HG02571 (cell line): ENCODE results near the gene RBBP9.
A peak's percentile ranks its signal among the peaks of the same experiment; 100 is the strongest.
"Not testable (repeated sequence)": the region's sequence is repeated elsewhere in the genome, so short reads cannot be mapped to it uniquely, and the experiment has no call there.

Source experiments
- ATAC-seq: cut with Tn5 transposase; IDR thresholded peaks from one replicate; pipeline ENCODE4 v1.9.1; 2021; ENCODE audit warnings: mild to moderate bottlenecking, moderate library complexity; ENCODE audit not compliant: unreplicated experiment

RBBP9 gene

DNA sequence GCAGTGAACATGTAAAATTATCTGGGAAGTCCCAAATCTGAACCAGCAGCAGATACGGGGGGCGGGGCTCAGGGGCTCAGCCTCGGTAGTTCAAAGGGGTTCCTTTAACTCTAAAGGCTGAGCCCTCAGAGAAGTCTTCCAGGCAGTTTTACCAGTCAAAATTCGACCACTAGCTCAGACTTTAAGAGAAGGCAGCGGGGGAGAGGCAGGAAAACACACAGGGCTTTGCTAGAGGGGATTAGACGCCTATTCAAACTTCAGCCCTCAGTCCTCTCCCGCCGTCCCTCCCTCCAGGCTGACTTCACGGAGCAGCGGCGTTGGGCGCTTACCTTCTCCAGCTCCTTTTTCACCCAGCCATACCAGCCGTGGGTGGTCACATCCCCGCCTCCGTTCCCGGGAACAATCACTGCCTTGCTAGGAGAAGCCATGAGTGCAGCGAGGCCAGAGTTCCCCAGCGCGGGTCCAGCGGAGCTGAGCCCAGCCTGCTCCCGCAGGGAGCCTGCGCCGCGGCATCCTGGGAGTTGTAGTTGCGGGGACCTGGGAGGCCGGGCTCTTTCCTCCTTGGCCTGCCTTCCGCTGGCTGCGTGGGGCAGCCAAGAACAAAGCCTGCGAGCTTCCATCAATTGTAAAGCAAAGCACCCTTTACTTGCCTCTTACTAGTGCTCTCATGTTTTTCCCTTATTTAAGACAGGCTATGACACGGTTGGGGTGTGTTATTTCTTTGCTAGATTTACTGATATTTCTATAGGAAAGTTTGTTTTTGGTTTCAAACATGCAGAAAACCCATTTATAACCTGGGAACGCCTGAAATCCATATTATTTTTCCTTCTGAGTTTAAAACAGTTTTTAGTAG lies at the start of gene RBBP9:
TSS of gene RBBP9 (minus strand) at position 486 of the 853 bp plus-strand sequence. CDS start at position 428, 58 bp downstream.
- peak; percentile 92 for ATAC-seq

DNA sequence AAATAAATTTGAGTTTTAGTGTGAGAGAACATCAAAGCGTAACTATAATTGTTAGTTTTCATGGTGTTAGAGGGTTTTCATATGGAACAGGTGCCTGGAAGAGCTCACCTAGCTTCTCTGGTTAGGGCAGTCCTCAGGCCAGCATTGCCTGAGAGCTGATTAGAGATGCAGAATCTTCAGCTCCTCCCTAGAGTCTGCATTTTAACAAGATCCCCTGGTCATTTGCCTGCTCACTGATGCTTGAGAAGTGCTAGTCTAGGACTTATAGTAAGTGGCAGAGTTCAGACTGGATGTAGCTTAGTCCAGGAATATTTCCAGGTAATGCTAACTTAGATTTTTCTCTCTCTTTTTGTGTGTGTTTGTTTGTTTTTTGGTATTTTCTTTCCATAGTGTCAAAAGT lies 48.5 kb upstream of the RBBP9 start:
- ATAC-seq = no peak

DNA sequence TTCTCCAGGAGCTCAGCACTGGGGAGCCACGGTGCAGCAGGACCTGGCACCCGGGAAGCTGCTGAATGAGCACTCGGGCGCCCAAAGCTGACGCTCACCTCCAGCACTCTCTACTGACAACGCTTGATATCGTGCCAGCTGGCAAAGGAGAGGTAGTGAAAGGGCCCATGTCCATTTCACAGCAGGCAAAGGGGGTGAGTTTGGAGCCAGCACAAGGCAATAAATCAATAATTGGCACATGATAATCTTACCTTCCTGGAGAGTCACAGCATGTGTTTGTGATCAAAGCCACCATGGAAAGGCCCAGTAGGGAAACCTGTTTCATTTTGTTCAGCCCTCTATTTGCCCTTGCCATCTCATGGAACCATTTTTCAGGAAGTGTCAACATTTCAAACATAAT lies 46.9 kb upstream of the RBBP9 start:
- no peak for ATAC-seq

DNA sequence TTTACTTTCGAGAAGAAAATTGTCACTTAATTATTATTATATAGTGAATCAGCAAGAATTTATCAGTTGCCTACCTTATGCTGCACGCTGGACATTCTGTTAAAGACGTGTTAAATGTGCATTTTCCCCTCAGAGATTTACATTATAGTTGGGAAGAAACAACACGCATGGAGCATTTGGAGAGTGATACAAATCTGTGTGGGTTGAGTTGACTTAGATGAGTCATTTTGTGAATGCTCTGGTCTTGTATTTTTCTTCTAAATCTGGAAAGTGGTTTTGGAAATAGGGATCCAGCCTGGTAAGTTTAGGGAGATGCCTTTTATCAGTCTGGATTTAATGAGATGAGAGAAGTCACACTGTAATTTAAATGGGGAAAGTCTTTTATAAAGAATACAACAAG lies 46.2 kb upstream of the RBBP9 start:
- ATAC-seq = no peak

DNA sequence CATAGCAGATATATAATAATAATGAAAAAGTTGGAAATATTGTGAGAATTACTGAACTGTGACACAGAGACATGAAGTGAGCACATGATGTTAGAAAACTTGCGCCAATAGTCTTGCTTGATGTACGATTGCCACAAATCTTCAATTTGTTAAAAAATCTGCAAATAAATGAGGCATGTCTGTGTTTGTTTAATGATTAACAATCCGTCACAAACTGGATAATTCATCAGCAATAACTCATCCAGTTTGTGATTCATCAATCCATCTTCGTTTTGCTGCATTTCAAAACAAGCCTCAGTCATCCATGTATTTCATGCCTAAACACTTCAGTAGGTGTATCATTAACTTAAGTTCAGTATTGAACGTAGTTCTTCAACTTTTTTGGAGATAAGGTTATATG lies 44.7 kb upstream of the RBBP9 start:
- ATAC-seq = no peak

DNA sequence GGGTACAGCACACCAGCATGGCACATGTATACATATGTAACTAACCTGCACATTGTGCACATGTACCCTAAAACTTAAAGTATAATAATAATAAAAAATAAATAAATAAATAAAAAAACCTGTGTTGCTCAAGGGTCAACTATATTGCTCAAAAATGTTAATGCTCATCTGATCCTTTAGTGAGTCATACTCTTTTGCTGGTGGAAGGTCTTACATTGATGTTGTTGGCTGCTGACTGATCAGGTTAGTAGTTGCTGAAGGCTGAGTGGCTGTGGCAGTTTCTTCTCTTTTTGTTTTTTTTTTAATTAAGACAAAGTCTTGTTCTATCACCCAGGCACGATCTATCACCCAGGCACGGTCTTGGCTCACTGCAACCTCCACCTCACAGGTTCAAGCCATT lies 40.6 kb upstream of the RBBP9 start:
- no peak for ATAC-seq

DNA sequence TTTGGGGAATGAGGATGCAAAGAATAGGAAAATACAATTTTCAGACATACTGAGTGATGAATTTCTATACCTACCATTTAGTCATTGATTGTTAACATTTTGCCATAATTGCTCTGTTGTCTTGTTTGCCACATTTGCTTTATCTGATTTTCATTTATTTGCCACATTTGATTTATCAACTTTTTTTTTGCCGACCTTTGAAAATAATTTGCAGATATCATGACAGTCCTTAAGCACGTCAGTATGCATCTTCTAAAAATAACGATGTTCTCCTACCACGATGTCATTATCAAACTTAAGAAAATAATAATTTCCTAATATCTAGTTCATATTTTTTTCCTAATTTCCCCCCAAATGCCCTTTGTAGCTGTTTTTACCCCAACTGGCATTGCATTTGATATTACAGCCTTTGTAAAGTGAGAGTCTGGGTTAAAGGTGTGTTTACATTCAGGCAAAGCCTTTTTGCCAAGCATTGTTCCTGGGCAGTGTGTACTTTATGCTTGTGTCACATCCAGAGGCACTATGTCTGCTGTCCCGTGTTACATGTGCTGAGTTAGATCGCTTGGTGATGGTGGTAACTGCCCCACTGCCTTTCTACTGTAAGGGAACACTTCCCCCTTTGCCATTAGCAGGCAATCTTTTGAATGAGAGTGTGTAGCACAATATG lies 37.1 kb upstream of the RBBP9 start:
- ATAC-seq = no peak

DNA sequence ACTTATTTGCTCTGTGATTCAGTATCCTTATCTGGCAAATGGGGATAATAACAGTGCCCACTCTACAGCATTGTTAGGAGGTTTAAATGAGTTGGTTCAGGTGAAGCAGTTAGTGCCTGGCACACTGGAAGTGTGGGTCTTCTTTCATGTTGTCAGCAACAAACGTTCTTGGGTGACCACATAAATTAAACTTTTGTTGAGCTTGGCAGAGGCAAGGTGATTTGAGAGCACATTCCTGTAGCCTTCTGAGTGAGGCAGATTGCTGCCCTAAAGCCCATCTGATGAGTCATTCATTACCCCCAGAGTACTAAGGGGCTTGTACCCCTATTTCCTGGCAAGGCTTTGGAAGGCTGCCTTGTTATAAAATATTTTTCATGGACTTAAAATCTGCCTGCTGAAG lies 36.5 kb upstream of the RBBP9 start:
- no peak for ATAC-seq

DNA sequence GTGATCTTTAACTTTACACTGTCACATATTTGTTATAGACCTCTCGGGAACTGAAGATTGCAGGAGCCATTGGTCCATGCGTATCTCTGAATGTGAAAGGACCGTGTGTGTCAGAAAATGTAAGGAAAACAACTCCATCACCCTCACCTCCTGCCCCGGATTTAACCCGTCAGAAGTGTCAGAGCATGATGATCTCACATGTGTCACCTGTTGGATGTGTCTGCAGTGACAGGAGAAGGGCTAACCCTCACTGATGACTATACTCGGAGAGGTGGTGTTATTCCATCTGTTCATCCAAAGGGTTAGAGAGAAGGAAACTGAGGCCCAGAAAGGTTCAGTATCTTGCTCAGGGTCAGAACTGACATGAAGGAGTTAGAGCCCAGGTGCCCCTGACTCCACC lies 35.6 kb upstream of the RBBP9 start:
- no peak for ATAC-seq

DNA sequence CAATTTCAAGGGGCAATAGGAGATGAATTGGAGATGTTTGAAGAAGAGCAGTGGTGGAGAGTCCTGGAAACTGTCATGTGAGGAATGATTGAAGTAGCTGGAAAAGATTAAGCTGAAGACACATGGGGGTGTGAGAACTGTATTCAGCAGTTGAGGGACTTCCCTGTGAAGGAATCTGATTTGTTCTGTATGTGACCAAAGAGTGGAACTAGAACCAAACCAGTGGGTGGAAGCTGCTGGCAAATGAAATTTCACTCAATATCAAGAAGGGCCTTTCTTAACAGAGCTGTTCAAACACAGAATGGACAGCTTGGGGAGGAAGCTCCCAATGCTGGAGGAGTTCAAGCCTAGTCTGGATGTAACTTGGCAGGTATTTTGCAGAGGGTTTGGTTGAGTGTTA lies 32.0 kb upstream of the RBBP9 start:
- no peak for ATAC-seq

DNA sequence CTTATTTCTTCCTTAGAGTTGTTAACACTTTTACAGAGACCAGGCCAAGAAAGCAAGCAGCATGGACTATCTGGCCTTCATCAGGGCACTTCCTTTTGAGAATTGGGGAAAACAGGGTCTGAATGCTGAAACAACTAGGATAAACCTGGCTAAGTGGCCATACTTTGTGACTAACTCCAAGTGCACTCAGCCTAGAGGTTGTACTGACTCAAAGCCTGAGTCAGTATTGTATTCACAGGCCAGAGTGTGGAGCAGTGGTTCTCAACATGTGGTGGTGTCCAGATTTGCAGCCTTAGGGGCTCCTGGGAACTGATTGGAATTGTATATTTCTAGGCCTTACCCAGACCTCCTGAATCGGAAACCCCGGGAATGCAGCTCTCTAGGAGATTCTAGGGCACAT lies 30.8 kb upstream of the RBBP9 start:
- no peak for ATAC-seq

DNA sequence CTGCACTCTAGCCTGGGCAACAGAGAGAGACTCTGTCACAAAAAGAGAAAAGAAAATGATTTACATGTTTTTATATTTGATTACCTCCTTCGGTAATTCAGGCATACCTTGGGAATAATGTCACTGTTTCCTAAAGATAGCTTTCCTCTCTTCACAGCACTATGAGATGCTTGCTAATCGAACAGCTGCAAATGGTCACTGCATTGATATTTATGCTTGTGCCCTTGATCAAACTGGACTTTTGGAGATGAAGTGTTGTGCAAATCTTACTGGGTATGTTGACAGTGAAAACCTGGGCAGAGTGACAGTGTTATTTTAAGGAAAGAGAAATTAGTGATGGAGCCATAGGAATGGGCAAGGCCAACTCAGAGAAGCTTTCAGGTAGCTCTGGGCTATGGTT lies 30.3 kb upstream of the RBBP9 start:
- no peak for ATAC-seq

DNA sequence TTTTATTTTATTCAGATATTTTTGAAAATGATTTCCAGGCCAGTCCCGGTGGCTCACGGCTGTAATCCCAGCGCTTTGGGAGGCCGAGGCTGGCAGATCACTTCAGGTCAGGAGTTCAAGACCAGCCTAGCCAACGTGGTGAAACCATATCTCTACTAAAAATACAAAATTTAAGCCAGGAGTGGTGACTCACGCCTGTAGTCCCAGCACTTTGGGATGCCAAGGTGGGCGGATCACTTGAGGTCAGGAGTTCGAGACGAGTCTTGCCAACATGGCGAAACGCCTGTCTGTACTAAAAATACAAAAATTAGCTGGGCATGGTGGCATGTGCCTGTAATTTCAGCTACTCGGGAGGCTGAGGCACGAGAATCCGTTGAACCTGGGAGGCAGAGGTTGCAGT lies 29.7 kb upstream of the RBBP9 start:
- not testable (repeated sequence) for ATAC-seq

DNA sequence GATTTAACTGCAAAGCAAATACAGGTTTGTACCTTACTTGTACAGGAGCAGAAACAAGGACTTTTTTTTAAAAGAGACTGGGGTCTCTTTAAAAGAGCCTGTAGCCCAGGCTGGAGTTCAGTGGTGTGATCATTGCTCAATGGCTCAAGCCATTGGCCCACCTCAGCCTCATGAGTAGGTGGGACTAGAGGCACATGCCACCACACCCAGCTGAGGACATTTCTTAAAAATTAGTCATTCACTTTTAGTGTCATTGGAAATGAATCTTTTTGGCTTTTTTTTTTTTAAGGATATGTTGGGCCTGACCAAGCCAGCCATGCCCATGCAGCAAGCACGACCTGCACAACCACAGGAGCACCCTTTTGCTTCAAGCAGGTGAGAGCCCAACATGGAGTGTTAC lies 27.6 kb upstream of the RBBP9 start:
- ATAC-seq = no peak

DNA sequence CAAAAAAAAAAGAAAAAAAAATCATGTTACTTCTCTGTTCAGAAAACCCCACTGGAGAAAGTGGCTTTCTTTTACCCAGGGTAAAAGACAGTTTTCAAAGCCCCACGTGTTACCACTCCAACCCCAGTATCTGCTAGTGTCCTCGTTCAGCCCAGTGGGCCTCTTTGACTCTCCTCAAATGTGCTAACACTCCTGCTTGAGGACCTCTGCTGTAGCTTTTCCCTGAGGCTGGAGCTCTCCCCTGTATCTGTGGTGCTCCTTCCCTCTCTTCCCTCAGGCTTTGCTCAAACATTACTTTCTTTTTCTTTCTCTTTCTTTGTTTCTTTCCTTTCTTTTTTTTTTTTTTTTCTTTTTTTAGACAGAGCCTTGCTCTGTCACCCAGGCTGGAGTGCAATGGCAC lies 26.0 kb upstream of the RBBP9 start:
- no peak for ATAC-seq

DNA sequence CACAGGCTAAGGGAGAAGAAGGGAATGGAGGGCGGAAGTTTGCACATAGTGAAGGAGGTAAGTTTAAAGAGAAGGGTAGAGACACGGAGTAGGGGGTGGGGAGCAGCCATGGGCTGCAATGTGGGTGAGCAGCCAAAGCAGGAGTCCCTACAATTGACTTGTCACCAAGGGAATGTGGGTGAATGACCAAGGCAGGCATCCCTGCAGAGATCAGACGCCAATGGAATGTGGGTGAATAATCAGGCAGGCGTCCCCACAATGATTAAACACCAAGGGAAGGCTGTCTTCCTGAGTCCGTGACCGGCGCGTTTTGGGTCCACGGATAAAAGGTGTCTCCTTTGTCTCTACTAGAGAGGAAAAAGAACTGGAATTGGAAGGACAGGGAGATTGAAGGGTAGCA lies 25.0 kb upstream of the RBBP9 start:
- ATAC-seq = not testable (repeated sequence)

DNA sequence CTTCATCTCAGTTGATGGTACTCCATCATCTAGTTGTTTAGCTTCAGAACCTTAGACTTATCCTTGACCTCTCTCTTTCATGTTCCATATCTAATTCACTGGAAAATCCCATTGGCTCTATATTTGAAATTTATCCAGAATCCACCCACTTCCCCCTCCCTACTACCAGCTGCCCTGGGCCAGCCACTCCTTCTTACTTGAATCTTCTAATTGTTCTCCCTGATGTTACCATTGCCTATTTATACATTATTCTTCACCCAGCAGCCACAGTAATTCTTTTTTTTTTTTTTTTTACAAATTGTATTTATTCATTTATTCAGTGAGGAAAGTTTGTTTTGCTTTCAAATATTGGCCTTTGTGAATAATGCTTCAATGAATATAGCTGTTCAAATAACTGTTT lies 18.9 kb upstream of the RBBP9 start:
- ATAC-seq = no peak

DNA sequence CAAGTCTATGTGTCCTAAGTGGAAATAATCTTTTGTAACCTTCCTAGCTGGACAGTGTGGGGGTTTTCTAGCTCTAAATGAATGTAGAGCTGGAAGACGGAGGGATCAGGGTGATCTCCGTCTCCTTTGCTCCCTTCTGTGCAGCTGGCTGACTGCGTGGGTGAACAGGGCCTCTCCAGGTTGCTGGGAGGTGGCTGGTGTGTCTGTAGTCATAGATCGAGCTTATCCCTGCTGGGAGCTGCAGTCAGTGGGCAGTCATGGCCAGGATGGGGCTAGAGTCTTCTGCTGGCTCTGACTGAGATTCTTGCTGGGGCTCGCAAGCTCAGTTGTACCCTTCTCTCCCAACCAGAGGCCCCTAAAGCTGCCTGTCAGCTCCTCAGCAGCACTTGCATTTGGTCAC lies 17.1 kb upstream of the RBBP9 start:
- no peak for ATAC-seq

DNA sequence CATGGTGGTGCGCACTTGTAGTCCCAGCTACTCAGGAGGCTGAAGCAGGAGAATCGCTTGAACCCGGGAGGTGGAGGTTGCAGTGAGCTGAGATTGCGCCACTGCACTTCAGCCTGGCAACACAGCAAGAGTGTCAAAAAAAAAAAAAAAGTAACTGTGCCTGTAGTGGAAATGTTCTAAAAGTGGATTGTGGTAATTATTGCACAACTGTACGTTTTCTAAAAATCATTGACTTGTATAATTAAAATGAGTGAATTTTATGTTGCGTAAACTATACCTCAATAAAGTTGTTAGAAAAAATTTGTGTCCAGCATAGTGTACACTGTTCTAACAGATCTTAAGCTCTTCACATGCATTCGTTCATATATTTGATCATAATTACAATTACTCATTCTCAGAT lies 16.2 kb upstream of the RBBP9 start:
- ATAC-seq = no peak

DNA sequence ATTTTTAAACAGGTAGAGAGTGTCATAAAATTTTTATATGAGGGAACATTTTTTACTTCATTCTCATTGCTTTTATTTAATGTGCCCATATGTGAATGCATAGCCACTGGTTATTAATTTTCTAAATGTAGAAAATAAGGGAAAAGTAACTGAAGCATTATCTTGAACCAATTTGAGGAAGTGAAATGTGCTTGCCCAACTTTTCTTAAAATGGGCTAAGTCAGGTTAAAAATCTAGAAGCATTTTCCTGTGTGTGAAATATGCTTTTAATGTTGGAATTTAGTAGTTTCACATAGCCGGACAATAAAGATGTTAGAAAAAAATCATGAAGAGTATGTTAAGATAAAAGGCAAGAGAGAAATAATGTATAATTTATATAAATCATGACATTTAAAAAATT lies 14.5 kb upstream of the RBBP9 start:
- no peak for ATAC-seq

DNA sequence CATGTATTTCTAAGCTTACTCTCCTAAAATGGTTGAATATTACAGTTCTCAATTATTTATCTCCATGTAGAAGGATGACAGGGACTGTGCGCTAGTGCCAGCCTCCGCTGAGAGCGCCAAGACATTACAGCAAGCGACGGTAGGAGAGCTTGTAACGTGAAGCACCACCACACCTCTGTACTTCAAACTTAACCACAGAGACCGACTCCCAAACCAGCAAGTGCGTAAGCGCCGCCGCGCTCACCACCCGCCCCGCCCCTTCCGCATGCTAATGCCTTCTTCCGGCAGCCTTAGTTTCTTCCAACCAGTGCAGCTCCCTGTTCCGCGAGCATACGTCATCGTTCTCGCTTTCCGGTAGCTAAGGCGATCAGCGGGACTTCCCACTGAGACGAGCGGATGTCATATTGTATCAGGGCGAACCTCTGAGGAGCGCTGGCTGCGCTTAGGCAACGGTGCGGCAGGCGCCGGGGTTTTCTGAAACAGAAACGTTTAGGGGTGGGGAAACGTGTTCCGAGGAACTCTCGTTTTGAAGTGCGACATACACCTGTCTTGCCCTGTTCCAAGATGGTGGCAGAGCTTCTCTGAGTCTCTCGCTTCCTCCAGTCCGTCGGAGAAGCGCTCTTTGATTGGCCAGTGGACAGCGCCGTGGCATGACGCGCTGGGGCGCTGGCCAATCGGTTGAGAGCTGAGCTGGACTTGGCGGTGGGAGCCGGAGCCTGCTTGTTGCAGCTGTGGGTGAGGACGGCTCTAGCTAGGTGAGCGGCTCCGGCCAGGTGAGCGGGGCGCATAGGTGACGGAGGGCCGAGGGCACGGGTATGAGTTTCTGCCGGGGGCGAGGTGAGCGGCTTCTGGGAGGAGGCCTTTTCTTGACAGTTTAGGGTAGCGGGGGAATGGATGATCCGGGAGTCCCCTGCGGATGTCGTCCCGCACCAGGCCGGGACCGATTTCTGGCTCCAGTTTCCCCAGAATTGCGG lies 10.5 kb upstream of the RBBP9 start, which contains the start of gene SEC23B:
TSS of gene SEC23B (plus strand) at position 723 of the 974 bp plus-strand sequence. CDS start 2,896 bp downstream, outside the sequence.
- peak; percentile 94 for ATAC-seq
